GM19467 (cell line): ENCODE measurements around the gene SLC30A5.
"Not testable (repeated sequence)": the region's sequence is repeated elsewhere in the genome, so short reads cannot be mapped to it uniquely, and the experiment has no call there.

Experiments used
- ATAC-seq: cut with Tn5 transposase; IDR thresholded peaks from one replicate; pipeline ENCODE4 v1.9.1; 2021; ENCODE audit warnings: mild to moderate bottlenecking, moderate library complexity; ENCODE audit not compliant: unreplicated experiment

Gene SLC30A5

DNA sequence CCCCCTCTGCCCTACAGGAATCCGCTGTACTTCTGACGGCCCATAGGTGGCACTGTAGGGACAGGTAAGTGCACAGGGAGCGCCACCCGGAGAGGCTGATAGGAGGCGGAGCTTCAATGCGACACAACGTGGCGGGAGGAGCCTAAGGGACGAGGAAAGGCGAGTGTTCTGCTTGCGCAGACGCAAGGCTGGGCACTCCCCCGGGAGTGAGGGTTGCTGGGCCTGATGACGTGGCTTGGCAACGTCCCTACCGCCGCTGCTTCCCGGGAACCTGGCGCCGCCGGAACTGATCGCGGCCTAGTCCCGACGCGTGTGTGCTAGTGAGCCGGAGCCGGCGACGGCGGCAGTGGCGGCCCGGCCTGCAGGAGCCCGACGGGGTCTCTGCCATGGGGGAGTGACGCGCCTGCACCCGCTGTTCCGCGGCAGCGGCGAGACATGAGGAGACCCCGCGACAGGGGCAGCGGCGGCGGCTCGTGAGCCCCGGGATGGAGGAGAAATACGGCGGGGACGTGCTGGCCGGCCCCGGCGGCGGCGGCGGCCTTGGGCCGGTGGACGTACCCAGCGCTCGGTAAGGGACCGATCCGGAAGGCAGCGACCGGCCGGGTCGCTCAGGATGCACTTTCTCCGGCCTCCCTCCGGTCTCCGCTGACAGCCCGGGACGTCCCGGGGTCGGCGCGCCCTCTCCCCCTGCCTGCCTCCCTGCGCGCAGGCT lies at the start of gene SLC30A5:
TSS of gene SLC30A5 (plus strand) at position 244 of the 712 bp plus-strand sequence. CDS start at position 486, 242 bp downstream.
- ATAC-seq: peak; percentile 99

DNA sequence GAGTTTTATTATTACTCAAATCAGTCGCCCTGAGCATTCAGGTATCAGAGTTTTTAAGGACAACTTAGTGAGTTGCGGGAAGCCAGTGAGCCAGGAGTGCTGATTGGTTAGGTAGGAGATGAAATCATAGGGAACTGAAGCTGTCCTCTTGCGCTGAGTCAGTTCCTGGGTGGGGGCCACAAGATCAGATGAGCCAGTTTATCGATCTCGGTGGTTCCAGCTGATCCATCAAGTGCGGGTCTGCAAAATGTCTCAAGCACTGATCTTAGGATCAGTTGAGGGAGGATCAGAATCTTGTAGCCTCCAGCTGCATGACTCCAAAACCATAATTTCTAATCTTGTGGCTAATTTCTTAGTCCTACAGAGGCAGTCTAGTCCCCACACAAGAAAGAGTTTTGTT lies 48.6 kb upstream of the SLC30A5 start:
- not testable (repeated sequence) for ATAC-seq

GRCh38 chr5:69046375-69046957 lies 47.3 kb upstream of the SLC30A5 start:
- no peak for ATAC-seq

DNA sequence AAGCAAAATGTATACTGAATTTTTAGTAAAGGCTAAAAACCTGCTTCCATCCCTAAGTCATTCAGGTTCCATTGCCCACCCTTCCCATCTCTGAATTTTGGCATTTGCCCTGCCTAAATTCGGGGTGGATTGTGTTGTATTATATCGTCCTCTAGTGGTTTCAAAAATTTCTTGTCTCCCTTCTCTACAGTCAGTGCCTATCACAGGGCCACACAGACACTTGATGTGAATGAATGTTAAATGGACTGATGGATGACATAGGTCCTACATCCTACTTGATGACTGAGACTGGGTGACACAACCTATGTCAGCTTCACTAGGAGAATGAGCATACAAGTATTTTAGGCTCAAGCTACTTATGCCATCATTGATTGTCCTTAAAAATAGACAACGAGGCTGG lies 45.6 kb upstream of the SLC30A5 start:
- no peak for ATAC-seq

- no peak for ATAC-seq
Observed at GRCh38 chr5:69049151-69049550, 44.7 kb upstream of the SLC30A5 start.

DNA sequence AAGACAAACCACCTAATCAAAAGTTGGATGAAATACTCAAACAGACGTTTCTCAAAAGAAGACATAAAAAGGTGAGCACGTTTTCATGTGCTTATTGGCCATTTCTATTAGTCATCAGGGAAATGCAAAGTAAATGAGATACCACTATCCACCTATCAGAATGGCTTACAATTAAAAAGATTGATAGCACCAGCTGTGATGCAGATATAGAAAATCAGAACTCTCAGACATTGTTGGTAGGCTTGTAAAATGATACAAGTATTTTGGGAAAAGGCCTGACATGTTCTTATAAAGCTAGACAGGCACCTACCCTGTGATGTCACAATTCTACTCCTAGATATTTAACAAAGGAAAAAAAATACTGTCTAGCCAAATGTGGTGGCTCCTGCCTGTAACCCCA lies 44.0 kb upstream of the SLC30A5 start:
- ATAC-seq: no peak

- no peak for ATAC-seq
Observed at GRCh38 chr5:69050214-69050613, 43.6 kb upstream of the SLC30A5 start.

- no peak for ATAC-seq
Observed at GRCh38 chr5:69052181-69052580, 41.6 kb upstream of the SLC30A5 start.

DNA sequence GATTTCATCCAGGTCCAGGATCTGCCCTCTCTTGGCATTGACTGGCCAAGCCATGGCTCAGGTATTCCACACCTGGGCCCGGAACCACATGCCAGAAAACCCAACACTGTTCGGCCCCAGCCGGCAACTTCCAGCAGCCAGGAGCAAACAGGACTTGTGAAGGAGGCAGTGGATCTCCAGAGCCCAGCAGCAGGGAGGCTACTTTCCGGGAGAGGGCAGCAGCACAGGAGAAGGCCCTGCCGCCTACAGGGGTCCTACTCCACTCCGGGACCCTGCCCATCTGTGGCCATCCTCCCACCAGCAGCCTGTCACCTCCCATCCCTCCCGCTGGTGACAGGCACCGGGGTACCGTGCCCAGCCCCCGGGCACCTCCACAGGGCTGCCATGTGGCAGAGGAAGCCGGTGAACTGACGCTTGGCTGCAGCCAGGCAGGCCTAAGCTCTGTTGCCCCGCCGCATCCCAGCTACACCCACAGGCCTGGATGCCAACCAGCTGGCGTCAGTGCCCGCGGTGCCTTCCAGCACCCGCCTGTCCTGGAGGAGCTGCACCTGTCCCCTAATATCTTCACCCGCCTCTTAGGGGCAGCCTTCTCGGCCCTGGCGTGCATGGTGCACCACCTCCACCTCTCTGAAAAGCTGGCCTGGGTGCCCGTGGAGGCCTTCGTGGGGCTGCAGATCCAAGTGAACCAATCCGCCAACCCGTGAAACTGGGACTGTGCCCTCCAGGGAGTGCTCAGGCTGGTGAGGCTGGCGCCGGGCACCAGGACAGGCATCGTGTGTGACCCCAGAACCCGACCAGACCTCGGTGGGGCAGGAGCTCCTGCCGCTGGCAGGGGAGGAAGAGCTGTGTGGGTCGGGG lies 18.9 kb upstream of the SLC30A5 start:
- ATAC-seq: no peak

DNA sequence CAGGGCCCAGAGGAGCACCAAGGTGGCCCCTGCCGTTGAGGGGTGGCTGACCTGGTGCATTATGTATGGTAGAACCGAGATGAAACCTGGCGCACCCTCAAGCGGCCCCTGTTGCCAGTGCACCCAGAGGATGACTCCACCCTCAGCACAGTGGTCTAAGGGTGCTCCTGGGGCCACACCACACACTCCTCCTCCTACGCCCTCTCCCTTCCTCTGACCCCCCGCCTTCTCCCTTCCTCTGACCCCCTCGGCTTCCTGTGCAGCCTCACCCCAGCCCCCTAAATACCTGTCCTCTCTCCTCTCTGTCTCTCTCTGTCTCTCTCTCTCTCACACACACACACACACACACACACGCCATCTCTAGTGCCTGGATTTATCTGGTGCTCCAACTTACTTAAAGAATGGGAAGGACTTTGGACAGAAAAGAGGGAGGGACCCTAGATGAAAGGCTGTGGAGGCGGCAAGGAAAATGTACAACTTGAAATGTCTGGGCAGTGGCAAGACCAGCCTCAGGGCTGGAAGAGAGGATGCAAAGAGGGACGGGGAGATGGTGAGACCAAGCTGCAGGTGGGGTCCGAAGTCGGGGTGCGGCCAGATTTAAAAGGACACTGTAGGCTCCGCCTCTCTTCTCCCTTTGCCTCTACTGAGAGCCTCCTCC lies 18.2 kb upstream of the SLC30A5 start:
- ATAC-seq: no peak

DNA sequence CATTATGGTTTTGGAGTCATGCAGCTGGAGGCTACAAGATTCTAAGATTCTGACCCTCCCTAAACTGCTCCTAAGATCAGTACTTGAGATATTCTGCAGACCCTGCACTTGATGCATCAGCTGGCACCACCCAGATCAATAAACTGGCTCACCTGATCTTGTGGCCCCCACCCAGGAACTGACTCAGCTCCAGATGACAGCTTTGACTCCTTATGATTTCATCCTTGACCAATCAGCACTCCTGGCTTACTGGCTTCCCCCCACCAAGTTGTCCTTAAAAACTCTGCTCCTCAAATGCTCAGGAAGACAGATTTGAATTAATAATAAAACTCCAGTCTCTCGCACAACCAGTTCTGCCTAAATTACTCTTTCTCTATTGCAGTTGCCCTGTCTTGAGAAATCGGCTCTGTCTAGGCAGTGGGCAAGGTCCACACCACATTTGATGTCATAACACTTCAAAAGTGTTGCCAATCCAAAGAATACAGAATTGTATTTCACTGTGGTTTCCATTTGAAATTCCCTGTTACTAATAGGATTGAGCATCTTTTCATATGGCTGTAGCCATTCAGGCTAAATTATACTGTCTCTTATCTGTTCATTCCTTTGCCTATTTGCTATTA lies 14.8 kb upstream of the SLC30A5 start:
- no peak for ATAC-seq

DNA sequence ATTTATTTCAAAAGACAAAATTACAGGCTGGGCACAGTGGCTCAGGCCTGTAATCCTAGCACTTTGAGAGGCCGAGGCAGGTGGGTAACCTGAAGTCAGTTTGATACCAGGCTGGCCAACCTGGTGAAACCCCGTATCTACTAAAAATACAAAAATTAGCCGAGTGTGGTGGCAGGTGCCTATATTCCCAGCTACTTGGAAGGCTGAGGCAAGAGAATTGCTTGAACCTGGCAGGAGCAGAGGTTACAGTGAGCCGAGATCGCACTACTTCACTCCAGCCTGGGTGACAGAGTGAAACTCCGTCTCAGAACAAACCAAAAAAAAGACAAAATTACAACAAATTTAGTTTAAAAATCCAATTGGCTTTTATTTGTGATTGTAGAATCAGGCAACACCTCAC lies 14.3 kb upstream of the SLC30A5 start:
- no peak for ATAC-seq

- ATAC-seq: no peak
Observed at GRCh38 chr5:69083412-69083811, 10.4 kb upstream of the SLC30A5 start.

DNA sequence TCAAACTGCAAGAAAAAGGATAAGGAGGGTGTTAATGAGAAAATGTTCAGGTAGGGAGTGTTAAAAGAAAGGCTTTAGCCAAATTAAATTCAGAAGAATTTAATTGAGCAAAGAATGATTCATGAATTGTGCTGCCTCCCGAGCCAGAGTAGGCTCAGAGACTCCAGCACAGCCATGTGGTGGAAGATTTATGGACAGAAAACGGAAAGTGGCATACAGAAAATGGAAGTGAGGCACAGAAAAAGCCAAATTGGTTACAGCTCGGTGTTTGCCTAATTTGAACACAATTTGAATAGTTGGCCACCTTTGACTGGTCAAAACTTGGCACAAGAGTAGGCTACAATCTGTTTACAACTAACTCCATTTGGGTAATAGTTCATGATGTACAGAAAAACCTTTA lies 9.6 kb upstream of the SLC30A5 start:
- no peak for ATAC-seq

DNA sequence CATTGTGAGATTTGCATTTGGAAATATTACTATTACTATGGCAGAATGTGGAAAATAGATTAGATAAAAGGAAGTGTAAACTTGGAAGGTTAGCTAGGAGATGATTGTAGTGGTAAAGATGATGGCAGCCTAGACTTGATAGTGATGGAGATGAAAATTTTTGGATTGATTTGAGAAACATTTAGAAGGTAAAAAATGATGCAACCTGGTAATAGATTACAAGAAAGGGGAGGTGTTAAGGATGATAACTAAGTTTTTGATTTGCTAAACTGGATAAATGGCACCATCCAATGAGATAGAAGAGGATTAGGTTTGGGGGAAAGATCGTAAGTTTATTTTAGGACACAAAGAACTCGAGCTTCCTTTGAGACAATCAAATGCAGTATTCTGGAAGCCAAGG lies 8.9 kb upstream of the SLC30A5 start:
- ATAC-seq: no peak

- ATAC-seq: no peak
Observed at GRCh38 chr5:69086206-69086605, 7.6 kb upstream of the SLC30A5 start.

GRCh38 chr5:69088006-69088405 lies 5.8 kb upstream of the SLC30A5 start:
- not testable (repeated sequence) for ATAC-seq

DNA sequence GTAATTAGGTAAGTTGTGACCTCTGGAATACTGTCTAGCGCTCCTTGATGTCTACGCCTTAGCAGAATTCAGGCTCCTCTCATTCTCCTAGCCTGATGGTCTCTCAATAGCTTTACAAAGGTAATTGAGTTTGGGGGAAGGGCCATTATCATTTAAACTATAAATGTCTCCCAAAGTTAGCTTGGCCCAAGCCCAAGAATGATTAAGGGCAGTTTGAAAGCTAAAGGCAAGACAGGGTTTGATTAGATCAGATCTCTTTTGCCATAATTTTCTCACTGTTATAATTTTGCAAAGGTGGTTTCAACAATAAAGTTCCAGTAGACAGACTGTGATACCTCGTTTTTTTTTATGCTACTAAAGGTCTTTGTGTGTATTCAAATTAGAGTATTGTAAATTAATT lies 3.7 kb upstream of the SLC30A5 start:
- ATAC-seq: no peak

DNA sequence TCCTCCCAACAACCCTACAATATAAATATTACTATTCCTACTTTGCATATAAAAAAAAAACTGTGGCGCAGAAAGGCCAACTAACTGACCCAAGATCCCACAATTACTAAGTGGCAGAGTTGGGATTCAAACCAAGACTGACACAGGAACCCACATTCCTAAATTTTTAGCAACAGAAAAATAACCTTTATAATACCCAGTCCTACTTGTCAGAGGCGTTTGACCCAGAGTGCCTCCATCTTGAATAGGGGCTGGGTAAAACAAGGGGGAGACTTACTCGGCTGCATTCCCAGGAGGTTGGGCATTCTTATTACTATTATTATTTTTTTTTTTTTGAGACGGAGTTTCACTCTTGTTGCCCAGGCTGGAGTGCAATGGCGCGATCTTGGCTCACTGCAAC lies 2.0 kb upstream of the SLC30A5 start:
- no peak for ATAC-seq

- no peak for ATAC-seq
Observed at GRCh38 chr5:69092969-69093368, 845 bp upstream of the SLC30A5 start.

DNA sequence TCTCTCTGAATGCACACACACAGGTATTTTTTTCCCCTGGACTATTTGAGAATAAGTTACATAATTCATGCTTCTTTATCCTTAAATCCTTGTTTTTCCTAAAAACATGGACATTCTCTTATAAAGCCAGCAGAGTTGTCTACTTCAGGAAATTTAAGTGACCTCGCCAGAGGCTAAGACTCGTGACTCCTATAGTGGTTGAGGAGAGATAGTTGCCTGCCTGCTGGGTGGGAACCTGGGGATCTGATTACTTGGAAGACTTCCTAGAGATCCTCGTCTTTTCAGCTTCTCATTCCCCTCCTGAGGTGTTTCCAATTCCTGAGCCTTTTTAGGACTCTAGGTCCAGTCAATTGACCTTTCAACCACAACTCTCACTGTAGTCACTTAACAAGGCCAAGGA lies 5.5 kb downstream of the SLC30A5 start:
- no peak for ATAC-seq
